ENCODE data around the gene C6orf15.

The C6orf15 gene

GRCh38 chr6:31065556-31065955 lies 46.8 kb downstream of the C6orf15 start:
- DNase-seq: no peak

- DNase-seq: no peak
Measured at GRCh38 chr6:31063906-31064435, 48.4 kb downstream of the C6orf15 start.

Measured in stimulated activated CD4-positive, alpha-beta T cell treated with anti-CD3 and anti-CD28 coated beads, Interleukin-2, amount 100 ng/mL, for 48 hours (primary cell).